Neural progenitor cell (in vitro differentiated cells): ENCODE measurements around the gene RLBP1. TPM values are rescaled to one million over a fixed set of nuclear protein-coding genes. Genes with fewer than 3 reads are reported as not detected.

Source experiments
- DNase-seq: peaks from one replicate; pipeline ENCODE4 v3.0.0-alpha.2; 2016; ENCODE audit warnings: low spot score
- H2AFZ ChIP-seq: fragments of 200-600 bp; sonication (generic); replicated peaks from 2 replicates; pipeline ENCODE4 v1.6.1; 2016; ENCODE audit warnings: antibody characterized with exemption
- H3F3A ChIP-seq: fragments of 200-600 bp; sonication (generic); 2 replicates; pipeline ENCODE4 v1.6.1; 2016; ENCODE audit warnings: antibody characterized with exemption, low read depth
- H3K27ac ChIP-seq: fragments of 200-600 bp; sonication (generic); 2 replicates; pipeline ENCODE4 v1.5.1; 2016; ENCODE audit warnings: mild to moderate bottlenecking
- H3K27me3 ChIP-seq: fragments of 200-600 bp; sonication (generic); 2 replicates; pipeline ENCODE4 v1.6.1; 2016; ENCODE audit warnings: mild to moderate bottlenecking, moderate library complexity
- H3K36me3 ChIP-seq: fragments of 200-600 bp; sonication (generic); 2 replicates; pipeline ENCODE4 v1.5.1; 2016
- H3K4me1 ChIP-seq: fragments of 200-600 bp; sonication (generic); 2 replicates; pipeline ENCODE4 v1.6.1; 2016; ENCODE audit warnings: mixed run types
- H3K4me2 ChIP-seq: fragments of 200-600 bp; sonication (generic); 2 replicates; pipeline ENCODE4 v1.6.1; 2016
- H3K4me3 ChIP-seq: fragments of 200-600 bp; sonication (generic); 2 replicates; pipeline ENCODE4 v1.5.1; 2016
- H3K79me2 ChIP-seq: fragments of 200-600 bp; sonication (generic); 2 replicates; pipeline ENCODE4 v1.6.1; 2016; ENCODE audit warnings: low read depth
- H3K9ac ChIP-seq: fragments of 200-600 bp; sonication (generic); 2 replicates; pipeline ENCODE4 v1.6.1; 2016
- H3K9me3 ChIP-seq: fragments of 200-600 bp; sonication (generic); 2 replicates; pipeline ENCODE4 v1.5.1; 2016; ENCODE audit warnings: low read depth
- H4K20me1 ChIP-seq: fragments of 200-600 bp; sonication (generic); 2 replicates; pipeline ENCODE4 v1.6.1; 2016; ENCODE audit warnings: low read depth
- H3K27ac Mint-ChIP-seq: 3 replicates; pipeline ENCODE4 v1.8.0; 2021; ENCODE audit warnings: mixed read lengths
- H3K27me3 Mint-ChIP-seq: 2 replicates; pipeline ENCODE4 v1.8.0; 2022; ENCODE audit warnings: low read depth, mild to moderate bottlenecking, inconsistent platforms, moderate library complexity, mixed read lengths; ENCODE audit not compliant: insufficient read depth
- H3K36me3 Mint-ChIP-seq: 3 replicates; pipeline ENCODE4 v1.8.0; 2021; ENCODE audit warnings: mixed read lengths
- H3K4me1 Mint-ChIP-seq: 3 replicates; pipeline ENCODE4 v1.8.0; 2021; ENCODE audit warnings: mixed read lengths
- H3K4me3 Mint-ChIP-seq: 3 replicates; pipeline ENCODE4 v1.8.0; 2021; ENCODE audit warnings: mild to moderate bottlenecking, moderate library complexity, mixed read lengths
- H3K9me3 Mint-ChIP-seq: 3 replicates; pipeline ENCODE4 v1.8.0; 2020; ENCODE audit warnings: mixed read lengths
- CTCF ChIP-seq: fragments of 200-600 bp; sonication (generic); IDR thresholded peaks from 2 replicates; pipeline ENCODE4 v1.5.1; 2017; ENCODE audit warnings: antibody characterized with exemption, mild to moderate bottlenecking
- EZH2 ChIP-seq: fragments of 200-600 bp; sonication (generic); IDR thresholded peaks from 2 replicates; pipeline ENCODE4 v1.6.1; 2017; ENCODE audit warnings: antibody characterized with exemption, mild to moderate bottlenecking, moderate library complexity
- EZH2phosphoT487 ChIP-seq: fragments of 200-600 bp; sonication (generic); IDR thresholded peaks from 2 replicates; pipeline ENCODE4 v1.6.1; 2017; ENCODE audit warnings: antibody characterized with exemption
- total RNA-seq: library from RNA; depleted of rRNA; stranded (reverse); fragments of >200 nt; gene quantifications from 2 replicates; pipeline ENCODE4 v1.2.3, GENCODE V29; 2015; ENCODE audit warnings: low replicate concordance

RLBP1 gene
- total RNA-seq, 1 donor from 2014 or later, result 2.6 TPM

- Histone ChIP-seq H3K9ac (no peak overlapping the region), H3F3A (no peaks in the 10 kb centered on the region), H3K27ac (no peak overlapping the region), H3K36me3 (no peaks in the 10 kb centered on the region), H3K9me3 (no peaks in the 10 kb centered on the region), H3K79me2 (no peaks in the 10 kb centered on the region), H3K27me3 (no peaks in the 10 kb centered on the region), H3K4me2 (no peak overlapping the region), H3K4me3 (no peak overlapping the region), H3K4me1 (no peaks in the 10 kb centered on the region), H4K20me1 (no peaks in the 10 kb centered on the region), H2AFZ (no peak overlapping the region)
- no peak for TF ChIP-seq EZH2phosphoT487
- Mint-ChIP-seq H3K4me1 (no peaks in the 10 kb centered on the region), H3K36me3 (peaks cover 16% of the 10 kb centered on the region), H3K27ac (no peak overlapping the region), H3K27me3 (peaks cover 4% of the 10 kb centered on the region), H3K4me3 (no peak overlapping the region), H3K9me3 (no peaks in the 10 kb centered on the region)
- no peak for DNase-seq
Measured at GRCh38 chr15:89187986-89188514, 33.3 kb downstream of the RLBP1 start.

- peaks cover 4% of the 10 kb centered on the region for H3K27me3 Mint-ChIP-seq
- Histone ChIP-seq H3K27ac (no peak overlapping the region), H3K9me3 (no peaks in the 10 kb centered on the region), H3K4me2 (no peak overlapping the region), H3K36me3 (no peaks in the 10 kb centered on the region), H3F3A (no peaks in the 10 kb centered on the region), H3K27me3 (no peaks in the 10 kb centered on the region), H3K79me2 (no peaks in the 10 kb centered on the region), H3K9ac (no peak overlapping the region), H2AFZ (no peak overlapping the region), H4K20me1 (no peaks in the 10 kb centered on the region), H3K4me1 (no peaks in the 10 kb centered on the region), H3K4me3 (no peak overlapping the region)
- TF ChIP-seq CTCF, result no peak
- TF ChIP-seq EZH2, result no peak
- no peak for TF ChIP-seq EZH2phosphoT487
- no peak for DNase-seq
- H3K36me3 Mint-ChIP-seq, result peaks cover 13% of the 10 kb centered on the region
- no peak overlapping the region for H3K4me3 Mint-ChIP-seq
- no peaks in the 10 kb centered on the region for H3K4me1 Mint-ChIP-seq
- no peaks in the 10 kb centered on the region for H3K9me3 Mint-ChIP-seq
- no peak overlapping the region for H3K27ac Mint-ChIP-seq
Measured at GRCh38 chr15:89187301-89187985, 33.9 kb downstream of the RLBP1 start.

GRCh38 chr15:89186803-89187202 is 34.6 kb downstream of the RLBP1 start:
- Histone ChIP-seq H3K4me2 (no peak overlapping the region), H3K27ac (no peak overlapping the region), H3K9ac (no peak overlapping the region), H3K79me2 (no peaks in the 10 kb centered on the region), H3K27me3 (no peaks in the 10 kb centered on the region), H4K20me1 (no peaks in the 10 kb centered on the region), H3K4me1 (no peaks in the 10 kb centered on the region), H3F3A (no peaks in the 10 kb centered on the region), H2AFZ (no peak overlapping the region), H3K9me3 (no peaks in the 10 kb centered on the region), H3K4me3 (no peak overlapping the region), H3K36me3 (no peaks in the 10 kb centered on the region)
- TF ChIP-seq EZH2phosphoT487, result no peak
- no peak for TF ChIP-seq CTCF
- TF ChIP-seq EZH2, result no peak
- H3K27ac Mint-ChIP-seq, result no peak overlapping the region
- no peaks in the 10 kb centered on the region for H3K4me1 Mint-ChIP-seq
- H3K9me3 Mint-ChIP-seq, result no peaks in the 10 kb centered on the region
- DNase-seq, result no peak
- H3K36me3 Mint-ChIP-seq, result peaks cover 13% of the 10 kb centered on the region
- H3K27me3 Mint-ChIP-seq, result peaks cover 4% of the 10 kb centered on the region
- H3K4me3 Mint-ChIP-seq, result no peak overlapping the region

- no peaks in the 10 kb centered on the region for H3K36me3 ChIP-seq
- H3K4me1 ChIP-seq, result no peaks in the 10 kb centered on the region
- H3K27me3 ChIP-seq, result no peaks in the 10 kb centered on the region
- H3K27ac ChIP-seq, result no peak overlapping the region
- peaks cover 8% of the 10 kb centered on the region for H3K36me3 Mint-ChIP-seq
- no peak overlapping the region for H3K9ac ChIP-seq
- no peak overlapping the region for H2AFZ ChIP-seq
- peaks cover 3% of the 10 kb centered on the region for H3K27me3 Mint-ChIP-seq
- no peak overlapping the region for H3K4me3 Mint-ChIP-seq
- no peaks in the 10 kb centered on the region for H3F3A ChIP-seq
- no peaks in the 10 kb centered on the region for H3K9me3 ChIP-seq
- no peak overlapping the region for H3K4me2 ChIP-seq
- no peaks in the 10 kb centered on the region for H3K79me2 ChIP-seq
- no peak for DNase-seq
- no peaks in the 10 kb centered on the region for H4K20me1 ChIP-seq
- TF ChIP-seq CTCF (no peak), EZH2 (no peak), EZH2phosphoT487 (no peak)
- no peak overlapping the region for H3K4me3 ChIP-seq
- H3K9me3 Mint-ChIP-seq, result no peaks in the 10 kb centered on the region
- H3K27ac Mint-ChIP-seq, result no peak overlapping the region
- H3K4me1 Mint-ChIP-seq, result no peaks in the 10 kb centered on the region
Measured at GRCh38 chr15:89184886-89185526, 36.4 kb downstream of the RLBP1 start.
